Upper lobe of left lung (tissue), 6 donors: ENCODE data around the gene ATP1B2. TPM values are rescaled to one million over a fixed set of nuclear protein-coding genes. Genes with fewer than 3 reads are reported as not detected.

Experiments
- ATAC-seq, 2 donors: fragments of 200-7000 bp; cut with Tn5 transposase; one replicate each; pipeline ENCODE4 v1.9.1; 2022; ENCODE audit warnings: mild to moderate bottlenecking in 2 of 2, moderate library complexity in 2 of 2; ENCODE audit not compliant: low FRiP score in 2 of 2
- DNase-seq, 2 donors: peaks; one replicate each; pipeline ENCODE4 v3.0.0-alpha.2; 2019 to 2020
- H3K27ac ChIP-seq, 4 donors: fragments of 200-600 bp; sonication (generic); one replicate each; pipeline ENCODE4 v1.5.1; 2016 to 2019
- H3K27me3 ChIP-seq, 4 donors: fragments of 200-600 bp; sonication (generic); one replicate each; pipeline ENCODE4 v1.5.1; 2017 to 2019
- H3K36me3 ChIP-seq, 4 donors: fragments of 200-600 bp; sonication (generic); one replicate each; pipeline ENCODE4 v1.5.1; 2016 to 2019
- H3K4me1 ChIP-seq, 4 donors: fragments of 200-600 bp; sonication (generic); one replicate each; pipeline ENCODE4 v1.5.1; 2018 to 2019
- H3K4me3 ChIP-seq, 4 donors: fragments of 200-600 bp; sonication (generic); one replicate each; pipeline ENCODE4 v1.5.1; 2017 to 2019; ENCODE audit warnings: mild to moderate bottlenecking in 2 of 4, moderate library complexity in 1 of 4
- H3K9me3 ChIP-seq, 4 donors: fragments of 200-600 bp; sonication (generic); one replicate each; pipeline ENCODE4 v1.5.1; 2018 to 2019
- EP300 ChIP-seq, 4 donors: sonication (generic); formaldehyde crosslinking; IDR thresholded peaks; one replicate each; pipeline ENCODE4 v1.5.1; 2017; ENCODE audit warnings: antibody characterized with exemption in 4 of 4, control low read depth in 2 of 4
- POLR2A ChIP-seq, 4 donors: fragments of 450-650 bp; IDR thresholded peaks; one replicate each; pipeline ENCODE4 v1.5.1; 2016 to 2017; ENCODE audit warnings: antibody characterized with exemption in 4 of 4, mild to moderate bottlenecking in 2 of 4
- POLR2AphosphoS5 ChIP-seq, 2 donors: sonication (generic); formaldehyde crosslinking; IDR thresholded peaks; one replicate each; pipeline ENCODE4 v1.5.1; 2017; ENCODE audit warnings: antibody characterized with exemption in 2 of 2
- WGBS, 2 donors: methylation state at CpG; one replicate each; pipeline ENCODE4 v1.1.5; 2017 to 2018; 5-methylcytosine and 5-hydroxymethylcytosine counted together
- total RNA-seq, 6 donors: library from RNA; depleted of rRNA in 4 of 6; stranded (reverse); fragments of >200 nt in 4 of 6; gene quantifications; one replicate each; pipeline versions ENCODE4 v1.1.0 to v1.2.1, GENCODE V29; 2016 to 2021
- TF ChIP-seq, protein P1 (sequence below), 6 experiments: fragments of 450-650 bp in 4 of 6; fragments of 200-600 bp in 2 of 6; sonication (generic) in 2 of 6; IDR thresholded peaks; one replicate each; pipeline ENCODE4 v1.5.1; 2016 to 2019; ENCODE audit warnings: antibody characterized with exemption in 6 of 6
- donor health status: DM: no; HTN: no; CAD: no; lungs with moderate emphysema.
- donor health status: DM: no; HTN: yes; CAD: no; lungs with severe emphysema.

ATP1B2 gene
- total RNA-seq, 6 donors from 2014 or later, result 0.46 to 2.2 (median 0.97) TPM; not detected in 2

DNA sequence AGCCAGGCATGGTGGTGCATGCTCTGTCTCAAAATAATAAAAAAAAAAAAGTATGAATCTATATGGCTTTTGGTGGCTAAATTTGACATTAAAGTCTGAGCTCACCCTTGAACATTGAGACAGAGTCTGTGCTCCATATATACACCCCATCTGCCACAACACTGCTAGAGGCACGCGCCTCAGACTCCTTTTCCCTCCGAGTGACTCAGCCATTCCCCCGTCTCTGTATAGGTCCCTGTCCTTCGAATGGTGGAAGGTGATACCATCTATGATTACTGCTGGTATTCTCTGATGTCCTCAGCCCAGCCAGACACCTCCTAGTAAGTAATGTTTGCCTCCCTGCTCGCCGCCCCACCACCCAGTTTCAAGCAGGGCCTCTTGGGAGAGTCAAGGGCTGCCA, 49.8 kb downstream of the ATP1B2 start:
- peaks cover 3 to 33% (median 29%) of the 10 kb centered on the region in 4 donors for H3K36me3 ChIP-seq
- peaks cover 10 to 22% (median 13%) of the 10 kb centered on the region in 4 donors for H3K4me1 ChIP-seq
- ATAC-seq, result no peak
- DNase-seq, result no peak
- no peak overlapping the region for H3K27ac ChIP-seq
- H3K9me3 ChIP-seq, result no peaks in the 10 kb centered on the region
- WGBS, 2 donors, result 93 to 96% methylated on average over 7 of the region's 7 CpGs
- H3K4me3 ChIP-seq, result no peak overlapping the region
- no peak for TF ChIP-seq EP300 (IDR thresholded peaks at IDR 0.05)
- TF ChIP-seq, protein P1, sequence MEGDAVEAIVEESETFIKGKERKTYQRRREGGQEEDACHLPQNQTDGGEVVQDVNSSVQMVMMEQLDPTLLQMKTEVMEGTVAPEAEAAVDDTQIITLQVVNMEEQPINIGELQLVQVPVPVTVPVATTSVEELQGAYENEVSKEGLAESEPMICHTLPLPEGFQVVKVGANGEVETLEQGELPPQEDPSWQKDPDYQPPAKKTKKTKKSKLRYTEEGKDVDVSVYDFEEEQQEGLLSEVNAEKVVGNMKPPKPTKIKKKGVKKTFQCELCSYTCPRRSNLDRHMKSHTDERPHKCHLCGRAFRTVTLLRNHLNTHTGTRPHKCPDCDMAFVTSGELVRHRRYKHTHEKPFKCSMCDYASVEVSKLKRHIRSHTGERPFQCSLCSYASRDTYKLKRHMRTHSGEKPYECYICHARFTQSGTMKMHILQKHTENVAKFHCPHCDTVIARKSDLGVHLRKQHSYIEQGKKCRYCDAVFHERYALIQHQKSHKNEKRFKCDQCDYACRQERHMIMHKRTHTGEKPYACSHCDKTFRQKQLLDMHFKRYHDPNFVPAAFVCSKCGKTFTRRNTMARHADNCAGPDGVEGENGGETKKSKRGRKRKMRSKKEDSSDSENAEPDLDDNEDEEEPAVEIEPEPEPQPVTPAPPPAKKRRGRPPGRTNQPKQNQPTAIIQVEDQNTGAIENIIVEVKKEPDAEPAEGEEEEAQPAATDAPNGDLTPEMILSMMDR (IDR thresholded peaks at IDR 0.05), result no peak
- no peak for TF ChIP-seq POLR2AphosphoS5 (IDR thresholded peaks at IDR 0.05)
- TF ChIP-seq POLR2A (IDR thresholded peaks at IDR 0.05), result no peak
- H3K27me3 ChIP-seq, result peaks cover 0 to 18% (median 9%) of the 10 kb centered on the region in 4 donors

DNA sequence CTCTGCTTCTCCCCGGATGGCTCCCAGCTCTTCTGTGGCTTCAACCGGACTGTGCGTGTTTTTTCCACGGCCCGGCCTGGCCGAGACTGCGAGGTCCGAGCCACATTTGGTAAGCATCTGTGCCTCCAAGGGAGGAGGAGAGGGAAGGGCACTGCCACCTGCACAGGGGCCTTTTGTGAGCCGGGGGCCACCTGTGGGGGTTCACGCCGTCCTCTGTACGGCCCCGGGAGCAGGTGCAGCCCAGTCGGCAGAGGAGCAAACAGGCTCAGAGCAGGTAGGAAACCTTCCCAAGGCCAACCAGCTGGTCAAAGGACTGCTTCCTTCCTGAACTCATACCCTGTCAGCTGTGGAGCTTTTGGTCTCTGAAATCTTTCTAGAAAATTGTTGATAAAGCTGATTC, 51.0 kb downstream of the ATP1B2 start:
- peaks cover 0 to 24% (median 10%) of the 10 kb centered on the region in 4 donors for H3K27me3 ChIP-seq
- 94% methylated on average over 13 to 14 of the region's 14 CpGs for WGBS, 2 donors

GRCh38 chr17:7702776-7703175, 52.0 kb downstream of the ATP1B2 start:
- WGBS, 2 donors, result 94 to 100% methylated on average over 2 to 13 of the region's 13 CpGs
- Histone ChIP-seq H3K27ac (no peak overlapping the region), H3K4me1 (peaks cover 10 to 23% (median 13%) of the 10 kb centered on the region in 4 donors), H3K4me3 (no peak overlapping the region), H3K27me3 (peaks cover 0 to 24% (median 10%) of the 10 kb centered on the region in 4 donors), H3K9me3 (no peaks in the 10 kb centered on the region), H3K36me3 (peaks cover 3 to 28% (median 26%) of the 10 kb centered on the region in 4 donors)
- TF ChIP-seq POLR2A (IDR thresholded peaks at IDR 0.05), result no peak
- TF ChIP-seq EP300 (IDR thresholded peaks at IDR 0.05), result no peak
- TF ChIP-seq POLR2AphosphoS5 (IDR thresholded peaks at IDR 0.05), result no peak
- TF ChIP-seq, protein P1 (IDR thresholded peaks at IDR 0.05), result no peak
- DNase-seq (no peak), ATAC-seq (no peak)

More for the DNA sequence above, 51.0 kb downstream of the ATP1B2 start:
- no peak for ATAC-seq
- Histone ChIP-seq H3K9me3 (no peaks in the 10 kb centered on the region), H3K36me3 (peaks cover 3 to 31% (median 26%) of the 10 kb centered on the region in 4 donors), H3K4me1 (peaks cover 10 to 23% (median 13%) of the 10 kb centered on the region in 4 donors), H3K4me3 (no peak overlapping the region), H3K27ac (no peak overlapping the region)
- no peak for DNase-seq
- TF ChIP-seq POLR2AphosphoS5 (IDR thresholded peaks at IDR 0.05) (no peak), EP300 (IDR thresholded peaks at IDR 0.05) (no peak), POLR2A (IDR thresholded peaks at IDR 0.05) (no peak)
- TF ChIP-seq, protein P1 (IDR thresholded peaks at IDR 0.05), result no peak

DNA sequence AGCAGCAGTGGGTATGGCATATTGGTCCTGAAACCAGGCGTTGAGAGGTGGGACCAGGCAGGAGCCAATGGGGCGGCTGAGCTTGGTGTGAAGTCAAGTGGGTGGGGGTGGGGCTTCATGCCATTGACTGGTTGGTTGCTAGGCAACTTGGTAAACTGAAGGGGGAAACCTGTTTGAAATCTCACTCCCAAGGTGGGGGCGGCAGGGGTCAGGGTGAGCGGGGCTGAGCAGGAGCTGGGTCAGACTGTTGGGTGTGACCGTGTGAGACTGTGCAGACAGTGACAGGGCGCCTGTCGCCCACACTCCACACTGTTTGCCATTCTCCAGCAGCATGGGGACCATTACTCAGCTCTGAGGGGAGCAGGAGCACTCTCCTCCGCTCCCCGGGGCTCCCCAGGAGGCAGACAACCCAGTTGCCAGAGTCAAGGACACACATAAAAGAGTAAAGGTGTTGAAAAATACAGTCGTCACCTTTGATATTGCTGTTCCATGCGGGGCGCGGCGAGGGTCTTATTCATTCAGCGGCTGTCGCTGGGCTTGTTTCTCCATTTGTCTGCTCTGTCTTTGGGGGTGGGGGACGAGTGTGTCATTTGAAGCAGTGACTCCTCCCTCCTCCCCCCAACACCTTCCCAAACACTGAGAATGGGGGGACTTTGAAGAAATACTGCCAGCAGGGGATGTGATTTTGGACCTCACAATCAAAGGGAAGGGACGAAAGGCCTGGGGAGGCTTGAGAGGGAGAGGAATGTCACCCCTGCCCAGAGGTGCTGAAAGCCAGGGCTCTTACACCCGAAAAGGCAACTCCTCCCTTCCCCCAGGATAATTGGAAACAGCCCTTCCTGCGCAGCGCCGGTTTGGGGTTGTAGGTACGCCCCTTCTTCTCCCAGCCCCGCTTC, 53.1 kb downstream of the ATP1B2 start:
- peak in 1 of 2 donors; percentile 58 for ATAC-seq
- WGBS, 2 donors, result 39 to 44% methylated on average over 19 to 24 of the region's 24 CpGs

More for the DNA sequence above, 53.1 kb downstream of the ATP1B2 start:
- H3K27me3 ChIP-seq, result peaks cover 0 to 24% (median 10%) of the 10 kb centered on the region in 4 donors
- H3K9me3 ChIP-seq, result no peaks in the 10 kb centered on the region
- no peak overlapping the region for H3K27ac ChIP-seq
- peaks cover 10 to 23% (median 13%) of the 10 kb centered on the region in 4 donors for H3K4me1 ChIP-seq
- TF ChIP-seq, protein P1 (IDR thresholded peaks at IDR 0.05), result no peak
- TF ChIP-seq EP300 (IDR thresholded peaks at IDR 0.05) (no peak), POLR2A (IDR thresholded peaks at IDR 0.05) (no peak), POLR2AphosphoS5 (IDR thresholded peaks at IDR 0.05) (no peak)
- H3K36me3 ChIP-seq, result peaks cover 3 to 28% (median 26%) of the 10 kb centered on the region in 4 donors
- DNase-seq, result peak in 1 of 2 donors; percentile 30
- H3K4me3 ChIP-seq, result no peak overlapping the region
